ENCODE measurements around the gene PRC1.

DNA sequence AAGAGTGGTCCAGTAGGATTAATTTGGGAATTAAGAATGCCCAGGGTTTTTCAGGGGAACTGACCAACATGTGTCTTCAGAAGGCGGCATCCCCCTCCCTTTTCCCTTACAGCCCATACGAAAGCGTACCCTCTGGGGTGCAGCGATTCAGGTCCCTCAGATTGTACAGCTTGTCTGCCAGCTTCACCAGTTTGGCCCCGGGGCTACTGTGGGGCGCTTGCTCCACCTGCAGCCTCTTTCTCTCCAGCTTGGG, 62.8 kb downstream of the PRC1 start:
- TF ChIP-seq, protein P1, sequence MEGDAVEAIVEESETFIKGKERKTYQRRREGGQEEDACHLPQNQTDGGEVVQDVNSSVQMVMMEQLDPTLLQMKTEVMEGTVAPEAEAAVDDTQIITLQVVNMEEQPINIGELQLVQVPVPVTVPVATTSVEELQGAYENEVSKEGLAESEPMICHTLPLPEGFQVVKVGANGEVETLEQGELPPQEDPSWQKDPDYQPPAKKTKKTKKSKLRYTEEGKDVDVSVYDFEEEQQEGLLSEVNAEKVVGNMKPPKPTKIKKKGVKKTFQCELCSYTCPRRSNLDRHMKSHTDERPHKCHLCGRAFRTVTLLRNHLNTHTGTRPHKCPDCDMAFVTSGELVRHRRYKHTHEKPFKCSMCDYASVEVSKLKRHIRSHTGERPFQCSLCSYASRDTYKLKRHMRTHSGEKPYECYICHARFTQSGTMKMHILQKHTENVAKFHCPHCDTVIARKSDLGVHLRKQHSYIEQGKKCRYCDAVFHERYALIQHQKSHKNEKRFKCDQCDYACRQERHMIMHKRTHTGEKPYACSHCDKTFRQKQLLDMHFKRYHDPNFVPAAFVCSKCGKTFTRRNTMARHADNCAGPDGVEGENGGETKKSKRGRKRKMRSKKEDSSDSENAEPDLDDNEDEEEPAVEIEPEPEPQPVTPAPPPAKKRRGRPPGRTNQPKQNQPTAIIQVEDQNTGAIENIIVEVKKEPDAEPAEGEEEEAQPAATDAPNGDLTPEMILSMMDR (IDR thresholded peaks at IDR 0.05): no peak
- TF ChIP-seq POLR2A (IDR thresholded peaks at IDR 0.05): no peak
